ENCODE results near the gene SLC9A1.
"Not testable (repeated sequence)": the region's sequence is repeated elsewhere in the genome, so short reads cannot be mapped to it uniquely, and the experiment has no call there.

SLC9A1 gene

GRCh38 chr1:27126391-27126790 is 28.5 kb downstream of the SLC9A1 start:
- TF ChIP-seq, protein P1, sequence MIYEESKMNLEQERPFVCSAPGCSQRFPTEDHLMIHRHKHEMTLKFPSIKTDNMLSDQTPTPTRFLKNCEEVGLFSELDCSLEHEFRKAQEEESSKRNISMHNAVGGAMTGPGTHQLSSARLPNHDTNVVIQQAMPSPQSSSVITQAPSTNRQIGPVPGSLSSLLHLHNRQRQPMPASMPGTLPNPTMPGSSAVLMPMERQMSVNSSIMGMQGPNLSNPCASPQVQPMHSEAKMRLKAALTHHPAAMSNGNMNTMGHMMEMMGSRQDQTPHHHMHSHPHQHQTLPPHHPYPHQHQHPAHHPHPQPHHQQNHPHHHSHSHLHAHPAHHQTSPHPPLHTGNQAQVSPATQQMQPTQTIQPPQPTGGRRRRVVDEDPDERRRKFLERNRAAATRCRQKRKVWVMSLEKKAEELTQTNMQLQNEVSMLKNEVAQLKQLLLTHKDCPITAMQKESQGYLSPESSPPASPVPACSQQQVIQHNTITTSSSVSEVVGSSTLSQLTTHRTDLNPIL (CRISPR knock-in tag; IDR thresholded peaks at IDR 0.05; ENCODE audit: low read depth): no peak
- TF ChIP-seq ZFP3 (CRISPR knock-in tag; IDR thresholded peaks at IDR 0.05): no peak
- TF ChIP-seq ZNF70 (CRISPR knock-in tag; IDR thresholded peaks at IDR 0.05): no peak
- no peak for TF ChIP-seq PATZ1 (CRISPR knock-in tag; IDR thresholded peaks at IDR 0.05; ENCODE audit: borderline replicate concordance)
- TF ChIP-seq ZC3H10 (CRISPR knock-in tag; IDR thresholded peaks at IDR 0.05): no peak
- TF ChIP-seq RARB (CRISPR knock-in tag; IDR thresholded peaks at IDR 0.05): no peak
- TF ChIP-seq ISL1 (CRISPR knock-in tag; IDR thresholded peaks at IDR 0.05): no peak
- TF ChIP-seq ESRRG (CRISPR knock-in tag; IDR thresholded peaks at IDR 0.05): no peak
- no peak for TF ChIP-seq POU6F1 (CRISPR knock-in tag; IDR thresholded peaks at IDR 0.05; ENCODE audit: borderline replicate concordance, low read depth)
- TF ChIP-seq ZFP30 (CRISPR knock-in tag; IDR thresholded peaks at IDR 0.05): no peak
- TF ChIP-seq CSDC2 (CRISPR knock-in tag; IDR thresholded peaks at IDR 0.05): no peak
- TF ChIP-seq TOX (CRISPR knock-in tag; IDR thresholded peaks at IDR 0.05; ENCODE audit: borderline replicate concordance): no peak
- TF ChIP-seq SNAI2 (CRISPR knock-in tag; IDR thresholded peaks at IDR 0.05): no peak
- TF ChIP-seq OSR1 (CRISPR knock-in tag; IDR thresholded peaks at IDR 0.05): no peak
- no peak for TF ChIP-seq TCF4 (CRISPR knock-in tag; IDR thresholded peaks at IDR 0.05; ENCODE audit: borderline replicate concordance)
- TF ChIP-seq, protein P2, sequence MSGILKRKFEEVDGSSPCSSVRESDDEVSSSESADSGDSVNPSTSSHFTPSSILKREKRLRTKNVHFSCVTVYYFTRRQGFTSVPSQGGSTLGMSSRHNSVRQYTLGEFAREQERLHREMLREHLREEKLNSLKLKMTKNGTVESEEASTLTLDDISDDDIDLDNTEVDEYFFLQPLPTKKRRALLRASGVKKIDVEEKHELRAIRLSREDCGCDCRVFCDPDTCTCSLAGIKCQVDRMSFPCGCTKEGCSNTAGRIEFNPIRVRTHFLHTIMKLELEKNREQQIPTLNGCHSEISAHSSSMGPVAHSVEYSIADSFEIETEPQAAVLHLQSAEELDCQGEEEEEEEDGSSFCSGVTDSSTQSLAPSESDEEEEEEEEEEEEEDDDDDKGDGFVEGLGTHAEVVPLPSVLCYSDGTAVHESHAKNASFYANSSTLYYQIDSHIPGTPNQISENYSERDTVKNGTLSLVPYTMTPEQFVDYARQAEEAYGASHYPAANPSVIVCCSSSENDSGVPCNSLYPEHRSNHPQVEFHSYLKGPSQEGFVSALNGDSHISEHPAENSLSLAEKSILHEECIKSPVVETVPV (CRISPR knock-in tag; IDR thresholded peaks at IDR 0.05): no peak
- no peak for TF ChIP-seq ZNF8 (CRISPR knock-in tag; IDR thresholded peaks at IDR 0.05)
- no peak for TF ChIP-seq ARNTL (CRISPR knock-in tag; IDR thresholded peaks at IDR 0.05; ENCODE audit: borderline replicate concordance, low read depth)
- TF ChIP-seq BACH2 (CRISPR knock-in tag; IDR thresholded peaks at IDR 0.05; ENCODE audit: borderline replicate concordance): no peak
- TF ChIP-seq GLIS3 (CRISPR knock-in tag; IDR thresholded peaks at IDR 0.05): no peak
- no peak for ATAC-seq

DNA sequence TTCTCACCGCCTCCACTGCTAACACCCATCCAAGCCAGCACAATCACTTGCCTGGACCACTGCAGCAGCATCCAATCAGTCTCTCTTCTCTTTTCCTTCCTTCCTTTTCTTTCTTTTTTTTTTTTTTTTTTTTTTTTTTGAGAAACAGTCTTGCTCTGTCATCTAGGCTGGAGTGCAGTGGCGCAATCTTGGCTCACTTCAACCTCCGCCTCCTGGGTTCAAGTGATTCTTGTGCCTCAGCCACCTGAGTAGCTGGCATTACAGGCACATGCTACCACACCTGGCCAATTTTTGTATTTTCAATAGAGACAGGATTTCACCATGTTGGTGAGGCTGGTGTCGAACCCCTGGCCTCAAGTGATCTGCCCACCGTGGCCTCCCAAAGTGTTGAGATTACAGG is 29.8 kb downstream of the SLC9A1 start:
- not testable (repeated sequence) for ATAC-seq

GRCh38 chr1:27124405-27124804 is 30.5 kb downstream of the SLC9A1 start:
- no peak for ATAC-seq
- TF ChIP-seq ISL1 (CRISPR knock-in tag; IDR thresholded peaks at IDR 0.05) (no peak), BACH2 (CRISPR knock-in tag; IDR thresholded peaks at IDR 0.05; ENCODE audit: borderline replicate concordance) (no peak), ZC3H10 (CRISPR knock-in tag; IDR thresholded peaks at IDR 0.05) (no peak), ZFP3 (CRISPR knock-in tag; IDR thresholded peaks at IDR 0.05) (no peak), ESRRG (CRISPR knock-in tag; IDR thresholded peaks at IDR 0.05) (no peak), ZNF8 (CRISPR knock-in tag; IDR thresholded peaks at IDR 0.05) (no peak), OSR1 (CRISPR knock-in tag; IDR thresholded peaks at IDR 0.05) (no peak), CSDC2 (CRISPR knock-in tag; IDR thresholded peaks at IDR 0.05) (no peak), POU6F1 (CRISPR knock-in tag; IDR thresholded peaks at IDR 0.05; ENCODE audit: borderline replicate concordance, low read depth) (no peak), ZNF70 (CRISPR knock-in tag; IDR thresholded peaks at IDR 0.05) (no peak), PATZ1 (CRISPR knock-in tag; IDR thresholded peaks at IDR 0.05; ENCODE audit: borderline replicate concordance) (no peak), ARNTL (CRISPR knock-in tag; IDR thresholded peaks at IDR 0.05; ENCODE audit: borderline replicate concordance, low read depth) (no peak), ZFP30 (CRISPR knock-in tag; IDR thresholded peaks at IDR 0.05) (no peak)
- TF ChIP-seq, protein P2 (CRISPR knock-in tag; IDR thresholded peaks at IDR 0.05): no peak
- TF ChIP-seq, protein P3, sequence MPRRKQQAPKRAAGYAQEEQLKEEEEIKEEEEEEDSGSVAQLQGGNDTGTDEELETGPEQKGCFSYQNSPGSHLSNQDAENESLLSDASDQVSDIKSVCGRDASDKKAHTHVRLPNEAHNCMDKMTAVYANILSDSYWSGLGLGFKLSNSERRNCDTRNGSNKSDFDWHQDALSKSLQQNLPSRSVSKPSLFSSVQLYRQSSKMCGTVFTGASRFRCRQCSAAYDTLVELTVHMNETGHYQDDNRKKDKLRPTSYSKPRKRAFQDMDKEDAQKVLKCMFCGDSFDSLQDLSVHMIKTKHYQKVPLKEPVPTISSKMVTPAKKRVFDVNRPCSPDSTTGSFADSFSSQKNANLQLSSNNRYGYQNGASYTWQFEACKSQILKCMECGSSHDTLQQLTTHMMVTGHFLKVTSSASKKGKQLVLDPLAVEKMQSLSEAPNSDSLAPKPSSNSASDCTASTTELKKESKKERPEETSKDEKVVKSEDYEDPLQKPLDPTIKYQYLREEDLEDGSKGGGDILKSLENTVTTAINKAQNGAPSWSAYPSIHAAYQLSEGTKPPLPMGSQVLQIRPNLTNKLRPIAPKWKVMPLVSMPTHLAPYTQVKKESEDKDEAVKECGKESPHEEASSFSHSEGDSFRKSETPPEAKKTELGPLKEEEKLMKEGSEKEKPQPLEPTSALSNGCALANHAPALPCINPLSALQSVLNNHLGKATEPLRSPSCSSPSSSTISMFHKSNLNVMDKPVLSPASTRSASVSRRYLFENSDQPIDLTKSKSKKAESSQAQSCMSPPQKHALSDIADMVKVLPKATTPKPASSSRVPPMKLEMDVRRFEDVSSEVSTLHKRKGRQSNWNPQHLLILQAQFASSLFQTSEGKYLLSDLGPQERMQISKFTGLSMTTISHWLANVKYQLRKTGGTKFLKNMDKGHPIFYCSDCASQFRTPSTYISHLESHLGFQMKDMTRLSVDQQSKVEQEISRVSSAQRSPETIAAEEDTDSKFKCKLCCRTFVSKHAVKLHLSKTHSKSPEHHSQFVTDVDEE (CRISPR knock-in tag; IDR thresholded peaks at IDR 0.05): no peak
- TF ChIP-seq, protein P1 (CRISPR knock-in tag; IDR thresholded peaks at IDR 0.05; ENCODE audit: low read depth): no peak

Data from SK-N-SH treated with all-trans-retinoic acid at 6 μM for 48 hours (cell line).